HepG2 (cell line): ENCODE results near the gene EEFSEC. TPM values are rescaled to one million over a fixed set of nuclear protein-coding genes. Genes with fewer than 3 reads are reported as not detected.

Experiments
- ATAC-seq: fragments of 200-7000 bp; cut with Tn5 transposase; 3 replicates; pipeline ENCODE4 v1.9.1; 2020; ENCODE audit warnings: mild to moderate bottlenecking, moderate library complexity
- BruUV-seq: library from RNA; stranded (reverse); fragments of 400-500 nt; replicated peaks from 2 replicates; lab custom pipeline; 2021; lab: Mats Ljungman, UMichigan
- CTCF ChIA-PET: fragments of 300-600 bp; formaldehyde crosslinking; extraction: SDS; loops from one replicate; lab custom pipeline; 2021; ENCODE audit warnings: low total read pairs, inconsistent platforms, low intra/inter-chr PET ratio; lab: Yijun Ruan, JAX
- POLR2A ChIA-PET: fragments of 350-600 bp; sonication (Branson Sonifier 250); formaldehyde crosslinking; loops from one replicate; lab custom pipeline; 2020; ENCODE audit warnings: antibody characterized with exemption, inconsistent platforms; lab: Yijun Ruan, JAX
- DNase-seq: peaks from one replicate; pipeline ENCODE4 v3.0.0-alpha.2; 2015; ENCODE audit warnings: low spot score
- FAIRE-seq: peaks from 3 replicates; lab custom pipeline; 2011; peaks lifted over from hg19 to GRCh38; lab: Jason Lieb, UNC
- H2AFZ ChIP-seq: one replicate; pipeline ENCODE4 v1.6.1; 2011; ENCODE audit warnings: low read length, inconsistent platforms
- H3K27ac ChIP-seq: fragments of 300-600 bp; 3 replicates; pipeline ENCODE4 v1.8.0; 2011; ENCODE audit warnings: mixed run types, mild to moderate bottlenecking, mixed read lengths, low read length, inconsistent platforms; ENCODE audit not compliant: insufficient read depth; ENCODE audit errors: extremely low read length
- H3K27me3 ChIP-seq, 2 experiments: fragments of 200-600 bp in 1 of 2; 2 replicates in 1 of 2; 3 replicates in 1 of 2; pipeline versions ENCODE4 v1.6.0 to v1.8.0; 2011; ENCODE audit warnings: low read length in 2 of 2, mild to moderate bottlenecking in 2 of 2, moderate library complexity in 2 of 2, inconsistent platforms in 1 of 2; ENCODE audit not compliant: insufficient read depth in 2 of 2, control insufficient read depth in 1 of 2
- H3K36me3 ChIP-seq, 2 experiments: fragments of 200-600 bp in 1 of 2; replicated peaks in 1 of 2; 2 replicates in 1 of 2; 3 replicates in 1 of 2; pipeline versions ENCODE4 v1.5.1 to v1.8.0; 2011; ENCODE audit warnings: low read length in 2 of 2, inconsistent platforms in 1 of 2; ENCODE audit not compliant: insufficient read depth in 2 of 2, control insufficient read depth in 1 of 2
- H3K4me1 ChIP-seq: 2 replicates; pipeline ENCODE4 v1.5.1; 2012; ENCODE audit warnings: low read length, inconsistent platforms; ENCODE audit not compliant: insufficient read depth
- H3K4me2 ChIP-seq: 2 replicates; pipeline ENCODE4 v1.6.0; 2011; ENCODE audit warnings: low read depth, low read length, inconsistent platforms
- H3K4me3 ChIP-seq, 3 experiments: fragments of 200-600 bp in 1 of 3; sonication (generic), shearing (Covaris generic) in 1 of 3; replicated peaks in 1 of 3; 2 replicates each; pipeline ENCODE4 v1.5.1; 2011 to 2016; ENCODE audit warnings: low read length in 3 of 3, inconsistent platforms in 2 of 3, low read depth in 2 of 3, mild to moderate bottlenecking in 2 of 3, control low read depth in 1 of 3, mixed read lengths in 1 of 3; ENCODE audit not compliant: insufficient read depth in 1 of 3
- H3K79me2 ChIP-seq: one replicate; pipeline ENCODE4 v1.6.1; 2011; ENCODE audit warnings: low read length, inconsistent platforms; ENCODE audit not compliant: insufficient read depth
- H3K9ac ChIP-seq: 2 replicates; pipeline ENCODE4 v1.6.0; 2011; ENCODE audit warnings: mild to moderate bottlenecking, low read depth, low read length, inconsistent platforms; ENCODE audit not compliant: insufficient read depth
- H3K9me3 ChIP-seq: 2 replicates; pipeline ENCODE4 v1.5.1; 2012; ENCODE audit warnings: mild to moderate bottlenecking, low read length
- H4K20me1 ChIP-seq: 2 replicates; pipeline ENCODE4 v1.6.0; 2011; ENCODE audit warnings: inconsistent platforms, mild to moderate bottlenecking, low read length, moderate library complexity; ENCODE audit not compliant: insufficient read depth
- DNMT3B ChIP-seq: conservative IDR thresholded peaks from 2 replicates; pipeline ENCODE4 v1.6.1; 2016; ENCODE audit warnings: missing biosample characterization, control low read depth
- FOXP4 ChIP-seq: sonication (generic); formaldehyde crosslinking; IDR thresholded peaks from 2 replicates; pipeline ENCODE4 v1.4.0; 2020; ENCODE audit warnings: missing genetic modification reagents
- GPBP1L1 ChIP-seq: sonication (generic); formaldehyde crosslinking; IDR thresholded peaks from 2 replicates; pipeline ENCODE4 v1.5.0; 2020; ENCODE audit warnings: mild to moderate bottlenecking, missing genetic modification reagents
- KDM5B ChIP-seq: sonication (generic); formaldehyde crosslinking; IDR thresholded peaks from 2 replicates; pipeline ENCODE4 v1.4.0; 2020; ENCODE audit warnings: missing genetic modification reagents, mild to moderate bottlenecking, borderline replicate concordance
- MTF1 ChIP-seq: sonication (generic); formaldehyde crosslinking; IDR thresholded peaks from 2 replicates; pipeline ENCODE4 v1.5.0; 2020; ENCODE audit warnings: missing genetic modification reagents
- SIN3B ChIP-seq: fragments of 150-350 bp; IDR thresholded peaks from 2 replicates; pipeline ENCODE4 v1.6.1; 2014; ENCODE audit warnings: low read length
- ZBTB38 ChIP-seq: sonication (generic); formaldehyde crosslinking; IDR thresholded peaks from 2 replicates; pipeline ENCODE4 v1.5.1; 2020; ENCODE audit warnings: mild to moderate bottlenecking, missing genetic modification reagents
- ZMAT5 ChIP-seq: sonication (generic); formaldehyde crosslinking; IDR thresholded peaks from 2 replicates; pipeline ENCODE4 v1.5.0; 2020; ENCODE audit warnings: mild to moderate bottlenecking, low read depth, missing genetic modification reagents, borderline replicate concordance
- ZNF441 ChIP-seq: sonication (generic); formaldehyde crosslinking; IDR thresholded peaks from 2 replicates; pipeline ENCODE4 v1.7.0; 2021; ENCODE audit warnings: missing genetic modification reagents, borderline replicate concordance
- WGBS: methylation state at CpG from one replicate; pipeline ENCODE4 v1.1.6; 2017; ENCODE audit warnings: low lambda C conversion rate; 5-methylcytosine and 5-hydroxymethylcytosine counted together
- in situ Hi-C: cut with HindIII; loops from 2 replicates; pipeline ENCODE4 v1.10.0; 2017; ENCODE audit warnings: low pct_unique_long_range_greater_than_20kb; ENCODE audit not compliant: extremely low pct_ligation_motif_present
- intact Hi-C: fragments of 100-400 bp; cut with micrococcal nuclease; formaldehyde crosslinking; loops from one replicate; pipeline ENCODE4 v1.10.0; 2022; ENCODE audit not compliant: unreplicated experiment
- polyA plus RNA-seq, 8 experiments: library from polyadenylated mRNA; depleted of rRNA in 3 of 8; stranded (reverse) in 7 of 8; unstranded in 1 of 8; fragments of >200 nt; fragmentation: Illumina TruSeq in 4 of 8; extraction: Trizol in 4 of 8; gene quantifications; 2 replicates each; pipeline versions ENCODE4 v1.2.1 to v1.2.3, GENCODE V29; 2011 to 2016; ENCODE audit warnings: low read depth in 4 of 8, missing spikeins in 1 of 8, mixed read lengths in 1 of 8; ENCODE audit not compliant: insufficient read depth in 1 of 8
- total RNA-seq, 5 experiments: library from RNA; depleted of rRNA; stranded (reverse); fragments of >200 nt; fragmentation: Illumina TruSeq; extraction: Trizol; gene quantifications; 2 replicates each; pipeline ENCODE4 v1.2.3, GENCODE V29; 2016; ENCODE audit warnings: low read depth in 1 of 5

The EEFSEC gene
- total and polyA plus RNA-seq, 2 of the 13 experiments (the other 11 are each of a cell fraction or from before 2014, with no cell fraction given): 6.4 to 24.2 TPM

GRCh38 chr3:128358156-128358895, 205.0 kb downstream of the EEFSEC start:
- Histone ChIP-seq H3K9me3 (no peaks in the 10 kb centered on the region), H3K27me3 (no peaks in the 10 kb centered on the region), H3K36me3 (peaks cover 2 to 4% of the 10 kb centered on the region in 2 experiments; a peak in 3 of 5 replicates), H3K4me3 (no peak overlapping the region), H3K4me1 (peaks cover 96% of the 10 kb centered on the region), H3K79me2 (no peaks in the 10 kb centered on the region), H3K27ac (no peak overlapping the region), H4K20me1 (no peaks in the 10 kb centered on the region), H3K4me2 (no peak overlapping the region), H2AFZ (no peak overlapping the region), H3K9ac (no peak overlapping the region)
- intact Hi-C loops: no loop called here
- 99% methylated on average over 9 of the region's 17 CpGs for WGBS
- ATAC-seq: no peak
- in situ Hi-C loops: no loop called here
- DNase-seq: no peak
- POLR2A ChIA-PET: interaction anchor here (3.9 kb wide), 1 partner anchor 14 kb away, joined by 29 read pairs; no protein-coding TSS in a partner anchor
- BruUV-seq: no TSS peak
- TF ChIP-seq SIN3B (no peak), ZMAT5 (CRISPR knock-in tag) (no peak), ZNF441 (CRISPR knock-in tag) (no peak), KDM5B (CRISPR knock-in tag) (no peak), MTF1 (CRISPR knock-in tag) (no peak), GPBP1L1 (no peak), FOXP4 (CRISPR knock-in tag) (no peak), ZBTB38 (peak; percentile 43; the same call in 1 of the 2 replicates), DNMT3B (CRISPR knock-in tag) (no peak)
- CTCF ChIA-PET: no interaction called here
- no peak for FAIRE-seq
